Activated naive CD4-positive, alpha-beta T cell (primary cell): ENCODE results near the gene RCN2.
"Not testable (repeated sequence)": the region's sequence is repeated elsewhere in the genome, so short reads cannot be mapped to it uniquely, and the experiment has no call there.

Experiments used
- DNase-seq, 4 experiments: peaks; one replicate each; lab custom pipeline; 2025; lab: John Stamatoyannopoulos, UW

The RCN2 gene

GRCh38 chr15:76932135-76932966, 802 bp downstream of the RCN2 start:
- no peak for DNase-seq

- no peak for DNase-seq
These were observed 4.1 kb downstream of the RCN2 start for GRCh38 chr15:76935620-76936019.

GRCh38 chr15:76936671-76937070, 5.1 kb downstream of the RCN2 start:
- DNase-seq: no peak

GRCh38 chr15:76938752-76939151, 7.2 kb downstream of the RCN2 start:
- no peak for DNase-seq

GRCh38 chr15:76939715-76940114, 8.2 kb downstream of the RCN2 start:
- DNase-seq: no peak

GRCh38 chr15:76941636-76942035, 10.1 kb downstream of the RCN2 start:
- DNase-seq: no peak

GRCh38 chr15:76942331-76942730, 10.8 kb downstream of the RCN2 start:
- no peak for DNase-seq

- no peak for DNase-seq
These were observed 14.0 kb downstream of the RCN2 start for GRCh38 chr15:76945494-76946093.

- no peak for DNase-seq
These were observed 15.9 kb downstream of the RCN2 start for GRCh38 chr15:76947454-76947853.

GRCh38 chr15:76951220-76951619, 19.7 kb downstream of the RCN2 start:
- DNase-seq: no peak

- no peak for DNase-seq
These were observed 22.4 kb downstream of the RCN2 start for GRCh38 chr15:76953913-76954312.

GRCh38 chr15:76954744-76955143, 23.2 kb downstream of the RCN2 start:
- DNase-seq: no peak

- no peak for DNase-seq
These were observed 29.9 kb downstream of the RCN2 start for GRCh38 chr15:76961268-76962011.

GRCh38 chr15:76962337-76963013, 30.9 kb downstream of the RCN2 start:
- DNase-seq: no peak

GRCh38 chr15:76963596-76963995, 32.0 kb downstream of the RCN2 start:
- DNase-seq: no peak

- no peak for DNase-seq
These were observed 32.6 kb downstream of the RCN2 start for GRCh38 chr15:76964157-76964556.

- not testable (repeated sequence) for DNase-seq
These were observed 34.5 kb downstream of the RCN2 start for GRCh38 chr15:76966051-76966450.

GRCh38 chr15:76967067-76967466, 35.5 kb downstream of the RCN2 start:
- DNase-seq: no peak

GRCh38 chr15:76968306-76968705, 36.8 kb downstream of the RCN2 start:
- DNase-seq: no peak

GRCh38 chr15:76972389-76973361, 41.1 kb downstream of the RCN2 start:
- no peak for DNase-seq

GRCh38 chr15:76973362-76973743, 41.8 kb downstream of the RCN2 start:
- DNase-seq: peak in 3 of 4 experiments; percentile 31 to 57 (median 36)
